Measurements from ENCODE around the gene KAT6B. TPM values are rescaled to one million over a fixed set of nuclear protein-coding genes. Genes with fewer than 3 reads are reported as not detected.

KAT6B gene
- total and polyA plus RNA-seq, 2 of the 8 experiments (the other 6 are each of a cell fraction or from before 2014, with no cell fraction given): 7.3 to 30.8 TPM

- no peaks in the 10 kb centered on the region for H3K23me2 ChIP-seq (ENCODE audit: low read depth, low read length)
- no peak overlapping the region for H3K23ac ChIP-seq (ENCODE audit: insufficient read length)
- no peak overlapping the region for H3K14ac ChIP-seq (ENCODE audit: insufficient read length)
- H2BK5ac ChIP-seq (ENCODE audit: low read depth, low read length): no peak overlapping the region
- no peaks in the 10 kb centered on the region for H3K27me3 ChIP-seq (replicated peaks in 1 of 4; ENCODE audit: control insufficient read depth in 3 of 4, extremely low read depth in 1 of 4, insufficient read depth in 3 of 4, low read length in 3 of 4)
- FAIRE-seq (no peak), DNase-seq (ENCODE audit: low read depth in 1 of 2, low spot score in 2 of 2) (no peak)
- H4K20me1 ChIP-seq (replicated peaks in 1 of 2; ENCODE audit: control insufficient read depth in 1 of 2, insufficient read depth in 2 of 2, low read length in 2 of 2): no peaks in the 10 kb centered on the region
- WGBS, 2 experiments (ENCODE audit: extremely low coverage in 1 of 2, insufficient coverage in 1 of 2, insufficient read length in 1 of 2, insufficient replicate concordance in 2 of 2, low coverage in 1 of 2, low lambda C conversion rate in 2 of 2, missing lambda C conversion rate in 1 of 2): 83% methylated on average over 1 of the region's 1 CpG; no CpG with 5 or more reads in 1 of the 2 experiments
- no peak overlapping the region for H4K5ac ChIP-seq (ENCODE audit: insufficient read length, low read depth, low read length)
- no peak overlapping the region for H2BK15ac ChIP-seq (ENCODE audit: low read length)
- H3K56ac ChIP-seq (replicated peaks; ENCODE audit: insufficient read length, low read depth, low read length): no peak overlapping the region
- no peak overlapping the region for H3K9ac ChIP-seq (replicated peaks in 1 of 4; ENCODE audit: extremely low read depth in 1 of 4, low read depth in 3 of 4, low read length in 3 of 4)
- H2BK12ac ChIP-seq (ENCODE audit: low read depth, low read length): no peak overlapping the region
- no peak overlapping the region for H2AFZ ChIP-seq (ENCODE audit: low read length)
- TF ChIP-seq GABPA (IDR thresholded peaks at IDR 0.05; ENCODE audit: borderline replicate concordance, insufficient read depth, low read length): no peak
- TF ChIP-seq POLR2A (IDR thresholded peaks at IDR 0.05; ENCODE audit: control extremely low read depth in 1 of 2, low read depth in 2 of 2, low read length in 2 of 2): no peak
- TF ChIP-seq HDAC6 (IDR thresholded peaks at IDR 0.05; ENCODE audit: low read depth, low read length): no peak
- no peak for TF ChIP-seq RNF2 (IDR thresholded peaks at IDR 0.05; ENCODE audit: borderline replicate concordance, low read depth, low read length, missing control alignments, poor library complexity, severe bottlenecking)
- TF ChIP-seq SAP30 (IDR thresholded peaks at IDR 0.05; ENCODE audit: insufficient read depth, insufficient replicate concordance, low read length): no peak
- no peak for TF ChIP-seq SIN3A (conservative IDR thresholded peaks at IDR 0.05 in 1 of 2, IDR thresholded peaks at IDR 0.05 in 1 of 2; ENCODE audit: low read depth in 1 of 2, low read length in 2 of 2)
- TF ChIP-seq MAX (IDR thresholded peaks at IDR 0.05): no peak
- no peak for TF ChIP-seq CTBP2 (IDR thresholded peaks at IDR 0.05; ENCODE audit: borderline replicate concordance, insufficient read depth, insufficient read length, low read length)
- TF ChIP-seq MAFK (IDR thresholded peaks at IDR 0.05; ENCODE audit: low read depth, low read length): no peak
- no peak for TF ChIP-seq E2F6 (IDR thresholded peaks at IDR 0.05)
- no peak for TF ChIP-seq SIX5 (IDR thresholded peaks at IDR 0.05; ENCODE audit: low read depth, low read length)
- TF ChIP-seq KDM5A (IDR thresholded peaks at IDR 0.05; ENCODE audit: low read length): no peak
- H3K4me2 ChIP-seq (ENCODE audit: insufficient read depth in 1 of 2, low read depth in 2 of 2, low read length in 2 of 2): no peak overlapping the region
- H3K4me3 ChIP-seq (ENCODE audit: extremely low read depth in 1 of 4, insufficient read depth in 2 of 4, low read depth in 3 of 4, low read length in 4 of 4): no peak overlapping the region
- H3K79me1 ChIP-seq (ENCODE audit: low read depth, low read length): no peaks in the 10 kb centered on the region; the same call in 1 of the 2 replicates
- no peak overlapping the region for H3K18ac ChIP-seq (ENCODE audit: extremely low read depth, low read length)
- H2AK5ac ChIP-seq (ENCODE audit: low read depth, low read length): no peak overlapping the region
- no peaks in the 10 kb centered on the region for H3K9me3 ChIP-seq (ENCODE audit: insufficient read depth in 2 of 2, low read depth in 1 of 2, low read length in 1 of 2)
- no peaks in the 10 kb centered on the region for H3K4me1 ChIP-seq (replicated peaks in 1 of 4; ENCODE audit: control insufficient read depth in 3 of 4, insufficient read depth in 4 of 4, low read length in 3 of 4)
- no peak overlapping the region for H3K4ac ChIP-seq (replicated peaks; ENCODE audit: insufficient read length, low read depth, low read length)
- H2BK20ac ChIP-seq (ENCODE audit: low read length): no peak overlapping the region
- H4K91ac ChIP-seq (replicated peaks; ENCODE audit: insufficient read length, low read length): no peak overlapping the region
- POLR2A ChIA-PET (ENCODE audit: partially characterized antibody): no interaction called here
- H3K36me3 ChIP-seq (ENCODE audit: control insufficient read depth in 2 of 4, insufficient read depth in 4 of 4, low read length in 3 of 4): no peaks in the 10 kb centered on the region
- no peak overlapping the region for H4K8ac ChIP-seq (ENCODE audit: extremely low read depth, insufficient read depth, low read length)
- CTCF ChIA-PET (ENCODE audit: partially characterized antibody): interaction anchor here (1.0 kb wide), 1 partner anchor 13 kb away, joined by 3 read pairs; no protein-coding TSS in a partner anchor
- H3K79me2 ChIP-seq (ENCODE audit: control insufficient read depth in 1 of 2, insufficient read depth in 2 of 2, low read length in 2 of 2): peaks cover 0 to 2% of the 10 kb centered on the region in 2 experiments; a peak in 1 of 4 replicates
- no peak overlapping the region for H3K27ac ChIP-seq (ENCODE audit: low read depth, low read length)
- H2BK120ac ChIP-seq (replicated peaks; ENCODE audit: low read depth, low read length): no peak overlapping the region
These were observed 130.2 kb downstream of the KAT6B start for GRCh38 chr10:74956555-74957111.

All from H1 (cell line).